ENCODE results near the gene PLXNB3. TPM values are rescaled to one million over a fixed set of nuclear protein-coding genes. Genes with fewer than 3 reads are reported as not detected.

Gene PLXNB3
- total and polyA plus RNA-seq, 2 donors (not counting 1 experiment from before 2014, with no cell fraction given) = 0.25 TPM; not detected in 1

- no peaks in the 10 kb centered on the region for H3K27me3 ChIP-seq (replicated peaks in 1 of 4; ENCODE audit: control extremely low read depth in 1 of 4, control insufficient read depth in 3 of 4, insufficient read depth in 4 of 4, low read length in 3 of 4)
- ChIA-PET CTCF (interaction anchor here (0.7 to 2.0 kb wide), 4 partner anchors 10 to 243 kb away, joined by 3 to 7 read pairs (median 4); partner anchors contain the start of genes PLXNB3 and SLC6A8), POLR2A (interaction anchor here (0.6 to 1.6 kb wide), 4 partner anchors 200 to 572 kb away, joined by 3 to 6 read pairs (median 3); partner anchors contain the start of genes ARHGAP4 and RENBP)
- peak overlapping the region; percentile 88 to 92 for H3K27ac ChIP-seq (ENCODE audit: low read length in 2 of 2)
- peaks cover 37 to 42% of the 10 kb centered on the region in 2 donors for H3K4me1 ChIP-seq (ENCODE audit: control insufficient read depth in 2 of 2, insufficient read depth in 2 of 2, low read length in 2 of 2)
- Mint-ChIP-seq H3K27ac (peak overlapping the region; percentile 93), H3K4me3 (peak overlapping the region; percentile 83), H3K27me3 (no peaks in the 10 kb centered on the region), H3K9me3 (ENCODE audit: insufficient read depth) (no peaks in the 10 kb centered on the region), H3K4me1 (peaks cover 47% of the 10 kb centered on the region)
- TF ChIP-seq, protein P1, sequence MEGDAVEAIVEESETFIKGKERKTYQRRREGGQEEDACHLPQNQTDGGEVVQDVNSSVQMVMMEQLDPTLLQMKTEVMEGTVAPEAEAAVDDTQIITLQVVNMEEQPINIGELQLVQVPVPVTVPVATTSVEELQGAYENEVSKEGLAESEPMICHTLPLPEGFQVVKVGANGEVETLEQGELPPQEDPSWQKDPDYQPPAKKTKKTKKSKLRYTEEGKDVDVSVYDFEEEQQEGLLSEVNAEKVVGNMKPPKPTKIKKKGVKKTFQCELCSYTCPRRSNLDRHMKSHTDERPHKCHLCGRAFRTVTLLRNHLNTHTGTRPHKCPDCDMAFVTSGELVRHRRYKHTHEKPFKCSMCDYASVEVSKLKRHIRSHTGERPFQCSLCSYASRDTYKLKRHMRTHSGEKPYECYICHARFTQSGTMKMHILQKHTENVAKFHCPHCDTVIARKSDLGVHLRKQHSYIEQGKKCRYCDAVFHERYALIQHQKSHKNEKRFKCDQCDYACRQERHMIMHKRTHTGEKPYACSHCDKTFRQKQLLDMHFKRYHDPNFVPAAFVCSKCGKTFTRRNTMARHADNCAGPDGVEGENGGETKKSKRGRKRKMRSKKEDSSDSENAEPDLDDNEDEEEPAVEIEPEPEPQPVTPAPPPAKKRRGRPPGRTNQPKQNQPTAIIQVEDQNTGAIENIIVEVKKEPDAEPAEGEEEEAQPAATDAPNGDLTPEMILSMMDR (IDR thresholded peaks at IDR 0.05) = no peak
- no peak for TF ChIP-seq EZH2 (IDR thresholded peaks at IDR 0.05; ENCODE audit: borderline replicate concordance, insufficient read depth, low read depth, low read length, poor library complexity, severe bottlenecking)
- no peaks in the 10 kb centered on the region for H3K9me3 ChIP-seq (ENCODE audit: control extremely low read depth in 1 of 3, control insufficient read depth in 2 of 3, insufficient read depth in 1 of 3, low read length in 2 of 3)
- H3K9ac ChIP-seq (ENCODE audit: low read length) = peak overlapping the region; percentile 49
- peaks cover 0 to 8% of the 10 kb centered on the region in 2 experiments for H3K36me3 ChIP-seq (replicated peaks in 1 of 2; ENCODE audit: control extremely low read depth in 1 of 2, control insufficient read depth in 1 of 2, extremely low read depth in 1 of 2, insufficient read depth in 2 of 2, low read length in 1 of 2)
- WGBS (ENCODE audit: insufficient coverage) = 19% methylated on average over 28 of the region's 35 CpGs
- DNase-seq (peak; percentile 87), ATAC-seq (ENCODE audit: low read depth) (peak; percentile 48)
- H3K4me2 ChIP-seq (replicated peaks; ENCODE audit: low read depth, low read length, poor library complexity, severe bottlenecking) = peak overlapping the region; percentile 75
- intact Hi-C loops (cut with micrococcal nuclease) = loop anchor here (1.0 kb wide), 2 partner anchors 9 to 202 kb away; no protein-coding TSS in a partner anchor
- peaks cover 15% of the 10 kb centered on the region for H4K20me1 ChIP-seq (ENCODE audit: control insufficient read depth, insufficient read depth, low read length, poor library complexity, severe bottlenecking)
- H3K4me3 ChIP-seq (ENCODE audit: control extremely low read depth in 1 of 5, extremely low read depth in 1 of 5, insufficient read depth in 1 of 5, low read depth in 2 of 5, low read length in 4 of 5) = peak overlapping the region in 4 of 5 experiments; percentile 41 to 47 (median 44)
- peaks cover 61% of the 10 kb centered on the region for H3K79me2 ChIP-seq (ENCODE audit: control insufficient read depth, insufficient read depth, low read length)
- H2AFZ ChIP-seq (ENCODE audit: insufficient read depth, low read depth, low read length, poor library complexity, severe bottlenecking) = no peak overlapping the region
Measured at GRCh38 chrX:153726286-153727122, 37.5 kb upstream of the PLXNB3 start.

All from B cell (primary cell).